Psoas muscle (tissue), 8 donors: ENCODE data around the gene CNRIP1. TPM values are rescaled to one million over a fixed set of nuclear protein-coding genes. Genes with fewer than 3 reads are reported as not detected.
A peak's percentile ranks its signal among the peaks of the same experiment; 100 is the strongest.

Experiments
- ATAC-seq, 4 donors: fragments of 200-7000 bp; cut with Tn5 transposase; one replicate each; pipeline ENCODE4 v1.9.1; 2020; ENCODE audit warnings: moderate library complexity in 3 of 4, mild to moderate bottlenecking in 2 of 4
- DNase-seq, 2 donors: peaks; one replicate each; pipeline ENCODE4 v3.0.0-alpha.2; 2020
- H3K27ac ChIP-seq: fragments of 200-600 bp; one replicate; pipeline ENCODE4 v1.8.0; 2022
- H3K27me3 ChIP-seq, 3 donors: fragments of 200-600 bp in 1 of 3; one replicate each; pipeline versions ENCODE4 v1.6.1 to v1.8.0; 2013 to 2022; ENCODE audit warnings: low read length in 2 of 3, mild to moderate bottlenecking in 2 of 3, moderate library complexity in 1 of 3; ENCODE audit not compliant: insufficient read depth in 3 of 3
- H3K36me3 ChIP-seq, 2 donors: fragments of 200-600 bp in 1 of 2; one replicate each; pipeline versions ENCODE4 v1.6.1 to v1.8.0; 2013 to 2022; ENCODE audit warnings: low read depth in 1 of 2, mild to moderate bottlenecking in 1 of 2, moderate library complexity in 1 of 2; ENCODE audit not compliant: insufficient read depth in 1 of 2
- H3K4me1 ChIP-seq: fragments of 200-600 bp; one replicate; pipeline ENCODE4 v1.8.0; 2022
- H3K4me3 ChIP-seq: fragments of 200-600 bp; one replicate; pipeline ENCODE4 v1.8.0; 2022; ENCODE audit warnings: mild to moderate bottlenecking
- H3K9me3 ChIP-seq: fragments of 200-600 bp; one replicate; pipeline ENCODE4 v1.8.0; 2022
- CTCF ChIP-seq: fragments of 200-600 bp; IDR thresholded peaks from one replicate; pipeline ENCODE4 v1.8.0; 2022; ENCODE audit warnings: antibody characterized with exemption
- WGBS, 3 donors: extraction: QIAGEN DNeasy Blood & Tissue Kit; methylation state at CpG; one replicate each; pipeline versions ENCODE4 v1.1.6 to v1.1.7; 2013; 5-methylcytosine and 5-hydroxymethylcytosine counted together
- intact Hi-C, 2 donors: fragments of 100-400 bp; cut with DNase I; formaldehyde crosslinking; loops; one replicate each; pipeline versions ENCODE4 v1.11.0 to v1.14.2; 2022
- polyA plus RNA-seq, 3 donors: library from polyadenylated mRNA; stranded (reverse); fragments of 200-250 nt; gene quantifications; one replicate each; pipeline ENCODE4 v1.2.3, GENCODE V29; 2013
- total RNA-seq, 4 donors: library from RNA; stranded (reverse); fragmentation: NEBNext Ultra II Directional in 2 of 4; extraction: Animal tissue kit (Norgen Biotek cat#: 25700) in 2 of 4; gene quantifications; one replicate each; pipeline versions ENCODE4 v1.2.1 to v1.2.4, GENCODE V29; 2021 to 2023
- donor health status: healthy with polysubstance abuse.
- donor health status: DM: no; HTN: no; CAD: no; lungs with moderate emphysema.
- donor health status: Bipolar disorder and iron deficiency.
- donor health status: healthy.
- donor health status: DM: yes; HTN: yes; CAD: no.
- donor health status: DM: no; HTN: no; CAD: no.
- donor health status: DM: no; HTN: no; CAD: no.
- donor health status: DM: yes; HTN: yes; CAD: no.

CNRIP1 gene
- total and polyA plus RNA-seq, 7 donors = 3.5 to 11.7 (median 5.3) TPM

- no peak for TF ChIP-seq CTCF
- Histone ChIP-seq H3K4me1 (peaks cover 25% of the 10 kb centered on the region), H3K36me3 (no peaks in the 10 kb centered on the region), H3K9me3 (no peaks in the 10 kb centered on the region), H3K27me3 (no peaks in the 10 kb centered on the region), H3K27ac (no peak overlapping the region), H3K4me3 (no peak overlapping the region)
- intact Hi-C loops = loop anchor here (5.0 kb wide), 1 partner anchor 158 kb away; no protein-coding TSS in a partner anchor
- 60 to 71% (median 63%) methylated on average over 1 of the region's 1 CpG for WGBS, 3 donors
- DNase-seq = no peak
- no peak for ATAC-seq
These were observed 39.4 kb downstream of the CNRIP1 start for GRCh38 chr2:68280348-68280747.

- 42 to 72% (median 64%) methylated on average over 4 of the region's 4 CpGs for WGBS, 3 donors
- no peak overlapping the region for H3K4me3 ChIP-seq
- intact Hi-C loops = loop anchor here (5.0 kb wide), 1 partner anchor 157 kb away; no protein-coding TSS in a partner anchor
- no peaks in the 10 kb centered on the region for H3K9me3 ChIP-seq
- no peak for DNase-seq
- no peaks in the 10 kb centered on the region for H3K27me3 ChIP-seq
- peaks cover 18% of the 10 kb centered on the region for H3K4me1 ChIP-seq
- H3K27ac ChIP-seq = peak overlapping the region; percentile 11
- H3K36me3 ChIP-seq = no peaks in the 10 kb centered on the region
- TF ChIP-seq CTCF = no peak
- peak in 1 of 4 donors; percentile 56 for ATAC-seq
These were observed 40.1 kb downstream of the CNRIP1 start for GRCh38 chr2:68279691-68280090.

- H3K4me1 ChIP-seq = peaks cover 5% of the 10 kb centered on the region
- 94 to 100% (median 95%) methylated on average over 1 of the region's 1 CpG for WGBS, 3 donors
These were observed 41.6 kb downstream of the CNRIP1 start for GRCh38 chr2:68278169-68278568.

GRCh38 chr2:68274022-68274421 lies 45.7 kb downstream of the CNRIP1 start:
- ATAC-seq (no peak), DNase-seq (no peak)
- Histone ChIP-seq H3K4me1 (no peaks in the 10 kb centered on the region), H3K27me3 (no peaks in the 10 kb centered on the region), H3K4me3 (no peak overlapping the region), H3K9me3 (no peaks in the 10 kb centered on the region), H3K27ac (no peak overlapping the region), H3K36me3 (no peaks in the 10 kb centered on the region)
- WGBS, 3 donors = 48 to 54% (median 50%) methylated on average over 3 of the region's 3 CpGs
- intact Hi-C loops = no loop called here
- no peak for TF ChIP-seq CTCF

More at GRCh38 chr2:68278169-68278568, 41.6 kb downstream of the CNRIP1 start:
- no peaks in the 10 kb centered on the region for H3K36me3 ChIP-seq
- intact Hi-C loops = no loop called here
- TF ChIP-seq CTCF = no peak
- no peaks in the 10 kb centered on the region for H3K27me3 ChIP-seq
- no peak overlapping the region for H3K4me3 ChIP-seq
- no peak overlapping the region for H3K27ac ChIP-seq
- H3K9me3 ChIP-seq = no peaks in the 10 kb centered on the region
- ATAC-seq (no peak), DNase-seq (no peak)
